GM12878 (cell line): ENCODE data around the gene BCAS4. TPM values are rescaled to one million over a fixed set of nuclear protein-coding genes. Genes with fewer than 3 reads are reported as not detected.

Experiments used
- polyA plus RNA-seq, 11 experiments: library from polyadenylated mRNA; depleted of rRNA in 4 of 11; unstranded in 6 of 11; stranded (reverse) in 5 of 11; fragments of >200 nt; fragmentation: Nextera tagmentation in 4 of 11; fragmentation: Illumina TruSeq in 1 of 11; extraction: Ambion mirVana in 4 of 11; extraction: Trizol in 1 of 11; gene quantifications; 1 replicate in 1 of 11; 2 replicates in 10 of 11; pipeline versions ENCODE4 v1.2.1 to v1.2.3, GENCODE V29; 2011 to 2016; ENCODE audit warnings: inconsistent platforms in 2 of 11, missing spikeins in 2 of 11, low read depth in 1 of 11
- small RNA-seq: library from RNA; depleted of rRNA; stranded (forward); fragments of <200 nt; gene quantifications from one replicate; pipeline ENCODE3, GENCODE V24; 2014
- total RNA-seq, 4 experiments: library from RNA; depleted of rRNA in 3 of 4; stranded (reverse); fragments of >200 nt in 3 of 4; fragmentation: Illumina TruSeq in 1 of 4; extraction: Trizol in 1 of 4; gene quantifications; 2 replicates each; pipeline versions ENCODE4 v1.2.1 to v1.2.3, GENCODE V29; 2013 to 2021

BCAS4 gene
- total and polyA plus RNA-seq, 10 of the 15 experiments (the other 5 are each of a cell fraction or from before 2014, with no cell fraction given), result 14.8 to 214 (median 65.3) TPM

Small RNA genes lying within 50 kb of the gene (small RNA-seq; reads per million reads assigned to genes)
- not detected for gene TMSB4XP6

Other genes starting within 250 kb of the BCAS4 start
- not detected in 2 replicates for gene RIPOR3, start 103.5 kb upstream of the BCAS4 start, total RNA-seq (2014; rRNA removed)
- not detected in 2 replicates for gene RIPOR3, start 103.5 kb upstream of the BCAS4 start, total RNA-seq (2014; rRNA removed; fragmentation: Illumina TruSeq; extraction: Trizol)
- 0.05 TPM in 1 of 2 replicates, not detected in the other for gene RIPOR3, start 103.5 kb upstream of the BCAS4 start, total RNA-seq (2021)
- not detected in 2 replicates for gene RIPOR3, start 103.5 kb upstream of the BCAS4 start, polyA plus RNA-seq (2011; rRNA removed)
- 0.07 TPM in 1 of 2 replicates, not detected in the other for gene RIPOR3, start 103.5 kb upstream of the BCAS4 start, polyA plus RNA-seq (2014; fragmentation: Illumina TruSeq; extraction: Trizol)
- not detected for gene RIPOR3, start 103.5 kb upstream of the BCAS4 start, polyA plus RNA-seq (2014; fragmentation: Nextera tagmentation; extraction: Ambion mirVana)
- 0.04 TPM in 1 of 2 replicates, not detected in the other for gene RIPOR3, start 103.5 kb upstream of the BCAS4 start, polyA plus RNA-seq (2014; rRNA removed)
- under 1 TPM; 0.17 to 0.55 TPM for gene RIPOR3, start 103.5 kb upstream of the BCAS4 start, polyA plus RNA-seq (2016; fragmentation: Nextera tagmentation; extraction: Ambion mirVana)
- gene PARD6B, start 63.5 kb upstream of the BCAS4 start, total RNA-seq (2014; rRNA removed), result 2.1 and 2.6 TPM in 2 replicates
- 3.0 and 3.1 TPM in 2 replicates for gene PARD6B, start 63.5 kb upstream of the BCAS4 start, total RNA-seq (2014; rRNA removed; fragmentation: Illumina TruSeq; extraction: Trizol)
- 4.3 and 4.7 TPM in 2 replicates for gene PARD6B, start 63.5 kb upstream of the BCAS4 start, total RNA-seq (2021)
- gene PARD6B, start 63.5 kb upstream of the BCAS4 start, polyA plus RNA-seq (2011; rRNA removed), result 1.3 and 2.6 TPM in 2 replicates
- 0.65 and 1.1 TPM in 2 replicates for gene PARD6B, start 63.5 kb upstream of the BCAS4 start, polyA plus RNA-seq (2014; fragmentation: Illumina TruSeq; extraction: Trizol)
- gene PARD6B, start 63.5 kb upstream of the BCAS4 start, polyA plus RNA-seq (2014; fragmentation: Nextera tagmentation; extraction: Ambion mirVana), result 1 to 10 TPM in 1 of 2 experiments, under 1 TPM in 1; 0.57 to 1.9 TPM
- 0.85 and 0.86 TPM in 2 replicates for gene PARD6B, start 63.5 kb upstream of the BCAS4 start, polyA plus RNA-seq (2014; rRNA removed)
- gene PARD6B, start 63.5 kb upstream of the BCAS4 start, polyA plus RNA-seq (2016; fragmentation: Nextera tagmentation; extraction: Ambion mirVana), result 1 to 10 TPM; 2.5 to 3.0 TPM
- 22.8 and 23.0 TPM in 2 replicates for gene ADNP, start 136.4 kb downstream of the BCAS4 start, total RNA-seq (2014; rRNA removed)
- 28.3 and 30.4 TPM in 2 replicates for gene ADNP, start 136.4 kb downstream of the BCAS4 start, total RNA-seq (2014; rRNA removed; fragmentation: Illumina TruSeq; extraction: Trizol)
- 74.4 and 74.5 TPM in 2 replicates for gene ADNP, start 136.4 kb downstream of the BCAS4 start, total RNA-seq (2021)
- 30.6 and 40.0 TPM in 2 replicates for gene ADNP, start 136.4 kb downstream of the BCAS4 start, polyA plus RNA-seq (2011; rRNA removed)
- gene ADNP, start 136.4 kb downstream of the BCAS4 start, polyA plus RNA-seq (2014; fragmentation: Illumina TruSeq; extraction: Trizol), result 66.9 and 82.8 TPM in 2 replicates
- gene ADNP, start 136.4 kb downstream of the BCAS4 start, polyA plus RNA-seq (2014; fragmentation: Nextera tagmentation; extraction: Ambion mirVana), result 10 to 100 TPM; 25.9 to 39.7 TPM
- gene ADNP, start 136.4 kb downstream of the BCAS4 start, polyA plus RNA-seq (2014; rRNA removed), result 23.6 and 28.1 TPM in 2 replicates
- gene ADNP, start 136.4 kb downstream of the BCAS4 start, polyA plus RNA-seq (2016; fragmentation: Nextera tagmentation; extraction: Ambion mirVana), result 10 to 100 TPM; 39.1 to 40.3 TPM
- 66.0 and 76.1 TPM in 2 replicates for gene DPM1, start 163.5 kb downstream of the BCAS4 start, total RNA-seq (2014; rRNA removed)
- 105 and 107 TPM in 2 replicates for gene DPM1, start 163.5 kb downstream of the BCAS4 start, total RNA-seq (2014; rRNA removed; fragmentation: Illumina TruSeq; extraction: Trizol)
- 50.8 and 53.3 TPM in 2 replicates for gene DPM1, start 163.5 kb downstream of the BCAS4 start, total RNA-seq (2021)
- 72.3 and 127 TPM in 2 replicates for gene DPM1, start 163.5 kb downstream of the BCAS4 start, polyA plus RNA-seq (2011; rRNA removed)
- gene DPM1, start 163.5 kb downstream of the BCAS4 start, polyA plus RNA-seq (2014; fragmentation: Illumina TruSeq; extraction: Trizol), result 112 and 187 TPM in 2 replicates
- gene DPM1, start 163.5 kb downstream of the BCAS4 start, polyA plus RNA-seq (2014; fragmentation: Nextera tagmentation; extraction: Ambion mirVana), result 100 to 1,000 TPM; 138 to 145 TPM
- 85.6 and 98.5 TPM in 2 replicates for gene DPM1, start 163.5 kb downstream of the BCAS4 start, polyA plus RNA-seq (2014; rRNA removed)
- 100 to 1,000 TPM; 159 to 167 TPM for gene DPM1, start 163.5 kb downstream of the BCAS4 start, polyA plus RNA-seq (2016; fragmentation: Nextera tagmentation; extraction: Ambion mirVana)
- gene MOCS3, start 163.8 kb downstream of the BCAS4 start, total RNA-seq (2014; rRNA removed), result 5.7 and 5.9 TPM in 2 replicates
- gene MOCS3, start 163.8 kb downstream of the BCAS4 start, total RNA-seq (2014; rRNA removed; fragmentation: Illumina TruSeq; extraction: Trizol), result 3.0 and 3.3 TPM in 2 replicates
- 4.7 and 5.2 TPM in 2 replicates for gene MOCS3, start 163.8 kb downstream of the BCAS4 start, total RNA-seq (2021)
- gene MOCS3, start 163.8 kb downstream of the BCAS4 start, polyA plus RNA-seq (2011; rRNA removed), result 2.0 and 2.2 TPM in 2 replicates
- 2.4 and 2.8 TPM in 2 replicates for gene MOCS3, start 163.8 kb downstream of the BCAS4 start, polyA plus RNA-seq (2014; fragmentation: Illumina TruSeq; extraction: Trizol)
- under 1 TPM; 0.87 to 0.99 TPM for gene MOCS3, start 163.8 kb downstream of the BCAS4 start, polyA plus RNA-seq (2014; fragmentation: Nextera tagmentation; extraction: Ambion mirVana)
- gene MOCS3, start 163.8 kb downstream of the BCAS4 start, polyA plus RNA-seq (2014; rRNA removed), result 3.6 and 4.6 TPM in 2 replicates
- 1 to 10 TPM; 4.0 to 4.6 TPM for gene MOCS3, start 163.8 kb downstream of the BCAS4 start, polyA plus RNA-seq (2016; fragmentation: Nextera tagmentation; extraction: Ambion mirVana)
- not detected in 2 replicates for gene KCNG1, start 228.0 kb downstream of the BCAS4 start, total RNA-seq (2014; rRNA removed)
- gene KCNG1, start 228.0 kb downstream of the BCAS4 start, total RNA-seq (2014; rRNA removed; fragmentation: Illumina TruSeq; extraction: Trizol), result not detected in 2 replicates
- not detected in 2 replicates for gene KCNG1, start 228.0 kb downstream of the BCAS4 start, total RNA-seq (2021)
- not detected in 2 replicates for gene KCNG1, start 228.0 kb downstream of the BCAS4 start, polyA plus RNA-seq (2011; rRNA removed)
- not detected in 2 replicates for gene KCNG1, start 228.0 kb downstream of the BCAS4 start, polyA plus RNA-seq (2014; fragmentation: Illumina TruSeq; extraction: Trizol)
- not detected for gene KCNG1, start 228.0 kb downstream of the BCAS4 start, polyA plus RNA-seq (2014; fragmentation: Nextera tagmentation; extraction: Ambion mirVana)
- not detected in 2 replicates for gene KCNG1, start 228.0 kb downstream of the BCAS4 start, polyA plus RNA-seq (2014; rRNA removed)
- not detected for gene KCNG1, start 228.0 kb downstream of the BCAS4 start, polyA plus RNA-seq (2016; fragmentation: Nextera tagmentation; extraction: Ambion mirVana)